NCI-H2081 treated with DMSO at 0.1 percent for 48 hours (cell line): ENCODE data around the gene NFIA.
"Not testable (repeated sequence)": the region's sequence is repeated elsewhere in the genome, so short reads cannot be mapped to it uniquely, and the experiment has no call there.

Experiments used
- DNase-seq: peaks from one replicate; lab custom pipeline; 2025; lab: John Stamatoyannopoulos, UW

NFIA gene

DNA sequence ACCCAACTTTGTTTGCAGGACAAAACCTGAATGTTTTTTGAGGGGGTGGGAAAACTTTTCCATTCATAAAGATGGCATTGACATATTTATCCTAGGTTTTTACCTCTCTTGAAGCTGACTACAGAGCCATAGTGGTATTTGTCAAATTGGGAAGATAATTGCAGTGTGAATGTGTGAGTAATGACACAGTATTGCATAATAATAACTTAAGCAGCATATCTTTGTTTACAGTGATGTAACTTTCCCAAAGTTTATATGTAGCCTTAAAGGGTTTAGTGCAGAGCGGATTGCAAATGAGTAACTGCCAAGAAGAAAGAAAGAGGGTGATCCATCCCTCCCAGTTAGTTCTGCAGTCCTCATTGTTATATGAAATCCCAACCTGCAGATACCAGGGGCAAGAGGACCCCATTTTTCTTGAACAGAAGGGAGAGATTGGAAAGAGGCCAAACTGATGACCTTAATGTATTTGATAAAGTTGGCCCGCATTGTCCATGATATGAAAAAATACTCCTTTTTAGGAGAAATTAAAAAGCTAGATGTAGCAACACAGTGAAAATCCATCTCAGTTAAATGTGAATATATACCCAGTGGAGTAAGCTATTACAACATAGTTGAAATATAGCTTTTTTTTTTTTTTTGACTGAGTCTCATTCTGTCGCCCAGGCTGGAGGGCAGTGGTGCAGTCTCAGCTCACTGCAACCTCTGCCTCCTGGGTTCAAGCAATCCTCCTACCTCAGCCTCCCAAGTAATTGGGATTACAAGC, 23.7 kb upstream of the NFIA start:
- DNase-seq: no peak

DNA sequence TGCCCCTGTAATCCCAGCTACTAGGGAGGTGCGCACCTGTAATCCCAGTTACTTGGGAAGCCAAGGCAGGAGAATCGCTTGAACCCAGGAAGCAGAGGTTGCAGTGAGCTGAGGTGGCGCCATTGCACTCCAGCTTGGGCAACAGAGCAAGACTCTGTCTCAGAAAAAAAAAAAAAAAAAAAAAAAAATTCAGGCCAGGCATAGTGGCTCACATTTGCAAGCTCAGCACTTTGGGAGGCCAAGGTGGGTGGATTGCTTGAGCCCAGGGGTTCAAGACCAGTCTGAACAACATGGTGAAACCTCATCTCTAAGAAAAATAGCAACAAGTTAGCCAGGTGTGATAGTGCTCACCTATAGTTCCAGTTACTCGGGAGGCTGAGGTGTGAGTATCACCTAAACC, 20.8 kb upstream of the NFIA start:
- not testable (repeated sequence) for DNase-seq

DNA sequence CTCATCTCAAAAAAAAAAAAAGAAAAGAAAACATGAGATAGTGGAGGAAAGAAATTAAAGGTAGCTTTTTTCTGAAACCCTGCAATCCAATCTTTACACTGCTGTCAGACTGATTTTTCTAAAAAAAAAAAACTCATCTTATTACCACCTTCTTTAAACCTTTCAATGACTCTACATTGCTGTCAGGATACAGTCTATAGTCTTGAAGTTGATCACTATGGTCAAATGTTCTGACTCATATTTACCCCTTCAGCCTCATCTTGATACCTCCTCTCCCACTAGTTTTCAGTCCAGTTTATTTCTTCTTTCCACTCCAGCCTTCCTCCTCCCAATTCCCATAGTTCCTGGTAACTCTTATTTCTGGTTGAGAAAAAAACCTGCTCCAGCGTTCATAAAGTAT, 17.7 kb upstream of the NFIA start:
- DNase-seq: no peak

DNA sequence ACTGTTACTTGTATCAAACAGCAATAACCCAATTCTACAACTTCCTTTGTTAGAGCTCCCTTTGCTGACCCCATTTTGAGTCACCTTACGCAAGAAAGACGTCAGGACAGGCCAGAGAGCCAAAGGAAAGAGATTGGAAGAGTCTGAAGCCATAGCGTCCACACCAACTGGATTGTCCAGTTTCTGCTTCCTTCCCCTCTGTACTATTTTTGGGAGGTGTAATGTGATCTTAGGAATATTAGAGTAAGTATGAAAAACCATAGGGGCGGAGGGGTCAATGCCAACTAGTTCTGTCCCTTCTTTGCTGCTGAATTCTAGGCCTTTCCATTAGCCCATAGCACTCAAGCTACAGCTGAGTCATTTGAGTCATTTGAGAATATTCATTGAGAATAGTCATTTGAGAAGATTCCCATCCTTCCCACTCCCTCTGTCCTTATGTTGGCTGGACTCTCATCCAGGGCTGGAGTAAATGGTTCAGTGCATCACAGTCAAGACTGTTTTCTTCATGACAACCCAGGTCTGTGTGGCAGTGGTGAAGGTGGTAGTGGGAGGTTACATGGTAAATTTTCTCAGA, 14.8 kb upstream of the NFIA start:
- no peak for DNase-seq

DNA sequence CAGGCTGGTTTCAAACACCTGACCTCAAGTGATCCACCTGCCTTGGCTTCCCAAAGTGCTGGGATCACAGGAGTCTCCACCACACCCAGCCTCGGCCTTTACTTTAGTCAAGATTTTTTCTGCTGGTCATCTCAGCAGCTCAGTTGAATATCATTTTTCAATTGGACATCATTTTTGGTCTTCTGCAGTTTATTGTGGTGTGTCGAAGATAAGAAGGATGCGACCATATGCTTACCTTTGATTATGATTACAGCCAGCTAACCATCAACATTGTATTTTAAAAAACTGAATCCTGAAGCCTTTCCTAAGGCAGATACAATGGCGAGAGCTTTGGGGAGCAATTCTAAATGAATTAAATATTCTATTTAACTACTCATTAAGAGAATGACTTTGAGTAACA, 12.3 kb upstream of the NFIA start:
- DNase-seq: no peak

DNA sequence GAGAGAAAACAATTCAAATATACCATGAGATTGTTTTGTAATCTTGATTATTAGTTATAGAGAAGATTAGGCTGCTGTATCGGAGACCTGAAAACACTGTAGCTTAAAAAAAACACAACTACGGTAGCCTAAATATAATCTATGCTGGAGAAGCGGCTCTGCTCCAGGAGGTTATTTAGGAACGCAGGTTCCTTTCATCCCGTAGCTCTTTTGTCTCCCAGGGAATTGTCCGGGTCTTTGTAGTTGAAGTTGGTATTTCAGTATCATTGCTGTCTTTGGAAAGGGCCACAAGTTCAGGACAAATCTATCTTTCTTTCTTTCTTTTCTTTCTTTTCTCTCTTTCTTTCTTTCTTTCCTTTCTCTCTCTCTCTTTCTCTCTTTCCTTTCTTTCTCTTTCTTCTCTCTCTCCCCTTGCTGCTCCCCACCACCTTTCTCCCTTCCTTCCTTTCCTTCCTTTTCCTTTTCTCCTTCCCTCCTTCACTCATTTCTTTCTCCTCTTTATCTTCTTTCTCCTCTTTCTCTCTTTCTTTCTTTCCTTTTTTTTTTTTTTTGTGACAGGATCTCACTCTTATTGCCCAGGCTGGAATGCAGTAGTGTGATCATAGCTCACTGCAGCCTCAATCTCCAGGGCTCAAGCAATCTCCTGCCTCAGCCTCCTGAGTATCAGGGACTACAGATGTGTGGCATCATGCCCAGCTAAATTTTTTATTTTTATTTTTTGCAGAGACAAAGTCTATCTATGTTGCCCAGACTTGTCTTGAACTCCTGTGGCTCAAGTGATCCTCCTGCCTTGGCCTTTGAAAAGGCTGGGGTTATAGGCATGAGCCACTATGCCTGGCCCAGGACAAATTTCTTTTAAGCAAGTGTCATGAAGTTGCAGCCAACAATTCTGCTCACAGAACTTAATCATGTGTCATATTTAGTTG, 10.9 kb upstream of the NFIA start:
- DNase-seq: no peak

DNA sequence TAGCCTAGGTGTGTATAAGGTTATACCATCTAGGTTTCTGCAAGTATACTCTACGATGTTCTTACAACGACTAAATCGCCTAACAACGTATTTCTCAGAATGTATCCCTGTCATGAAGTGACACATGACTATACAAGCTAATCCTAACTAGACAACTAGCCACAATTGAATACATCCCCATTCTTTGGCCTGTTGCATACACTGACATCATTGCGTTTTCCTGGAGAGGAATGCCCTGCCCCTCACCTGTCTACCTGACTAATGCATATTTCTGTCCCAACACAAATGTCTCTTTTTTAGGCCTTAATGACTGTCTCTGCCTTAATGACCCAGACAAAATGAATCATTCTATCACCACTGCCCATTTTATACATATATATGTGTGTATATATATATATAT, 8.5 kb upstream of the NFIA start:
- DNase-seq: no peak

DNA sequence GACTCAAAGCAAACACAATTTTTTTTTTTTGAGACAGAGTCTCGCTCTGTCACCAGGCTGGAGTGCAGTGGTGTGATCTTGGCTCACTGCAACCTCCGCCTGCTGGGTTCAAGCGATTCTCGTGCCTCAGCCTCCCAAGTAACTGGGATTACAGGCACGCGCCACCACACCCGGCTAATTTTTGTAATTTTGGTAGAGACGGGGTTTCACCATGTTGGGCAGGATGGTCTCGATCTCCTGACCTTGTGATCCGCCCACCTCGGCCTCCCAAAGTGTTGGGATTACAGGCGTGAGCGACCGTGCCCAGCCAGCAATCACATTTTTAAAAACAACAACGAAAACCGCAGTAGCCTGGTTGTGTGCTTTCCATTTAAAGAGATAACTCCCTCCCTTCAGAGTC, 6.5 kb upstream of the NFIA start:
- DNase-seq: not testable (repeated sequence)

DNA sequence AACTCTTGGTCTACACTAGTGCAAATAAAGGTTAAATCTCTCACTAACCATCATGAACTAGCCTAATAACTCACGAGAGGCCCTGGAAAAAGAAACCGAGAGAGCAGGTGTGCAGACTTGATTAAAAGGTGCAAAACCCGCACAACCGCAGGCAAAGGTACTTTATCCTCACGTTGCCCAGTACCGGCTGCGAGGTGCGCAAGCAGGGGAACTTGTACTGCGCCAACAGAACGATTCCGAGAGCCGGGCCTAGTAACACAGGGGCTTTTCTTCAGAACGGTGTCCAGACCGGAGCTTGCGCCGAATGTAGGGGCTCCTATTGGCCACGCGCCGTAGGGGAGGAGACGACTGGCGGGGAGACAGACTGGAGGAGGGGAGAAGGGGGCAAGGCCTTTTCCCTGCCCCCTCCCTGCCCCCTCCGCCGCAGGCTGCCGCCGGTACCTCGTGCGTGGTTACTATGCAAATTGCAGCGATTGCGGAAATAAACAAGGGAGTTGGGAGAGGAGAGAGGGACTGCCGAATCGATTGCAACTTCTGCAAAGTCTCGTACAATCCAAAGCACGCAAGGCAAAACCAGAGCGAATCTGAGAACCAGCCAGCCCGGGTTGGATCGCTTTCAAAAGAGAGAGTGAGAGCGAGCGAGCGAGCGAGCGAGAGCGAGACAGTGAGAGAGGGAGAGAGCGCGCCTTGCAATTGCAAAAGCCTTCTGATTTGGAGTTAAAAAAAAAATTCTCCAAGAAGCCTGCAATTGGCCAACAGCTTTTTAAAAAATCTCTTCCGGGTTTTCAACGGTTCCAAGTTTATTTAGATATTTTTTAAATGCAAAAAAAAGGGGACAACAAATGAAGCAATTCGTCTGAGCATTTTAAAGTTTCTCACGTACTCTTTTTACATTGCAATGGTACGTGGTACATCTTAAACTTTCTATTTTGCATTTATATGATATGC, 5.4 kb upstream of the NFIA start:
- DNase-seq: peak; percentile 77

DNA sequence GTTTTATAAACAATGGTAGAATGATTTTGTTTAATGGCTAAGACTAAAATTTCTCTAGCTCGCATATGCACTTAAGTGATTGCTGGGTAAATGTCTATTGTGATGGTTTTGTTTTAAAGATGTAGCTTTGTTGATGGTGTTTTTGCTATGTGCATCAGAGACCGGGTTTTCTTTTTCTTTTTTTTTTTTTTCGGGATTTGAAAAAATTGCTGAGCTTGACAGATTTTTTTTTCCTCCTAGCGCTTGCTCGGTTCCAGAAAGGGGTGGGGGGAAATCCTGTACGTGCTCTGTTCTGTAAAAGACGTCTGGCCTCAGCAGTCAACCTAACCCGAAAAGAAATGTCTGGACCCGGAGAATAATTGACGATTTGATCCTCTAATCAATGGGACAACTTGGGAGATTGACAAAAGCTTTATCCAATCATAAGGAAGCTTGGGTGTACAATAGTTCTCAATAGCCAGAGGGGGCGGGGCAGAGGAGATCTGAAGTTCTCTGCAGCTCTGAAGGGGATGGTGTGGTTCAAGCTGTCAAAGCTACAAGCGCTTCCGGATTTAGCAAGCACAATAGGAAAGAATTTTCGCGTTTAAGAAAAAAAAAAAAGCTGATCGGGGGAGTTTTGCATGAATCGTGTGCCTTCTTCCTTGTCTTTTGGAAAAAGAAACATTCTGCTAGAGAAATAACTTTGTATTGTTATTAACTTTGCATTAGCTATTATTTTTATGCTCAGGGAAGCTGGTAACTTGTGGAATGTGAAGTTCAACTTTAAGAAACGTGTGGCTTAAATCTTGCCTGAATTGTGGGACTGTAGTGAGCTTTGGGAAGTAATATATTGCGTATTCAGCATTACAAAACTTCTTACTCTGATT, 4.5 kb upstream of the NFIA start:
- DNase-seq: peak; percentile 95

DNA sequence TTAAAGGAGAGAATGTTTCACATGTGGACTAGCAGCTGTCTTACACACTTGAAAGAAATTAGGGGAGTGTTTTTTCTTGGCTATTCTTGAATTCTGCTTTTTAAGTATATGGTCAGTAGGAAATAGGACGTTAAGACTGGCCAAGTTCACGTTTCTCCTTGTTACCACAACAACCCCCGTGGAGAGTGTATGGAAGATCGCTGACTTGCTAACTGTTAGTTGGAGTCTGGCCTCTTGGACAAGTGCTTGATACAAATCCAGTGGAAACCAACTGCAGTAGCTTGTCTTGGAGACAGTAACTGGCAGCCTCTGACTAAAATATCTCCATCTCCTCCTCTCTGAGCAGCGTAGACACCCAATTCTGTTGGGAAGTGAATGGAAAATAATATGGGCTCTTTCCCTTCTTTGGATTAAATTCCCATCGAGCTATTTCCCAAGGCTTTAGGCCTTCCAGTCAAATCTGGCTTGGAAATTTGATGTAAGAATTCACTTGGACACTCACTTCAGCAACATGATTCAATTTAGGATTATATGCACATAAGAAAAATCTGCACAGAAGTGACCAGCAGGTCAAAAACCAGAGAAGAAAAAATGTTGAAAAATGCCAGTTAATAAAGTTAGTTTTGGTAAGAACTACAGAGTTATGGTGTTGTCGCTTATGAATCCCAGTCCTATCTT, 3.6 kb upstream of the NFIA start:
- DNase-seq: no peak

DNA sequence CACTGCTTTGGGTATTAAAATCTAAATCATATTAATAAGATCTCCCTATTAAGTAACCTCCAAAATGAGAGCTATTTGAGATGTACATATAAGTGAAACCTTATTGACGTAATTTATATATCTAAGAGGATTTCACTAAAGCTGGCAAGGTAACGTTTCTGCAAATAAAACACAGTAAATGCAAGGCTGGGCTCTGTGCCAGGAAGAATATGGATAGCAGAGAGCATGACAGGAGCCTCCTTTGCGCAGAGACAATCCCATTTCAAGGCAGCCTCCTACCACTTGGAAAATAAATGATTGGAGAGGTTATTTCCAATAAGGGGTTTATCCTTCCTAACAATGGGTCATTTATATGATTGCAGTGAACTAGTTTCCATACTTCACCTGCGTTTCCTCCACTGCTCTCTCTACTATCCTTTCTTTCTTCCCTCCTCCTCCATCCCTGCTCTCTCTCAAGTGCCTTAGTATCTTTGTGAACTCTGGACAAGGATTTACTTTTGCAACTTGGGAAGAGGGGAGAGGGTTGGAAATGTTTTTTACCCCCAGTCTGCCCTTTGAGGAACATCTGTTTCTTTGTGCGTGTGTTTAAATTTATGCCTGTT, 3.0 kb upstream of the NFIA start:
- DNase-seq: no peak

DNA sequence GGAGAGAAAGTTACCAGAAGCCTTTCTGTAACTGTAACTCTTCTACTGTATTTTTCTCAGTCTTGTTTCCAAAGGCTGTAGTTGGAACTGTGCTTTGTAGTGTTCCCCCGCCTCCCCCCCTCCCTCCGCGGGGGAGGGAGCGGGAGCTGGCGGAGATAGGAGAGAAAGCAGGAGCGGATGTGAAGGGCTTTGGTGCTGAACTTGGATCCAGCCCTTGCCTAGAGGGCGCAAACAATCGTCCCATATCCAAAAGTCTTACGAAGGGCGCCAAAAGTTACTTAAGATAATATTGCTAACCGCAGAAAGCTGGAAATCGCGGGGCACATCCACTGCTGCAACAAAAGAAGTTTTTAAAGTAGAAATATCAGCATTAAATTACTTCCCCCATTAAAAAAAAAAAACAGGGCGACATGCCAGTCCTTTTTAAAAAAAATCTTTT, 2.4 kb upstream of the NFIA start:
- no peak for DNase-seq

DNA sequence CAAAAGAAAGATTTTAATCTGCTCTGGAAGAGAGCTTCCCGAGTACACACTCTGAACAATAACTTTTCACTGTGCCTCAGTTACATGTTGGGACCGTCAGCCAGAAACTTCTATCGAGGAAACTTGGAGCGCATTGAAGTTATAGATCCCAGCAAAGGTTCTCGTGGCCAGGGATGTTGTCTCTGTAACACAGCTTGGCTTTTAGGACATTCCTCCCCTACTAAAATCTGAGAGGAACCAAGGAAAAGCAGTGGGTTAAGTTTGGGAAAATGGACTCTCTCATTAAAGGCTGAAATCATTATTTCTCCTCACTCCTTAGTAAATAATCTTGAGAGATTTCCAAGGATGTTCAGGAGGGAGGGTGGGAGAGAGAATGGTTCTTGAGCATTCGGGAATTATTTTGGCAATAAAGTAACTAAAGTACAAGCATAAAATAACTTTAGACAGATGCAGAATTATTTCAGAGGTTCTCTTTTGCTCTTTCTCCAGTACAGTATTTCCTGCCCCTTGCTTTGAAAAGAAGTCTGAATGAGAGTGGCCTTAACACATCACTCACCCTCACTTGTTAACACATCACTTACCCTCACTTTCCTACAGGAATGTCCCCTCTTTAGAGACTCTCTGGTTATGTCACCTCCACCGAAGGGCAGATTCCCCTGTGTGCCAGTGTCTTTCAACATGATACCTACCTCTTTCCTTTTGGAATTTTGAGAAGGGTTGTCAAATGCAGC, 1.8 kb upstream of the NFIA start:
- DNase-seq: no peak

DNA sequence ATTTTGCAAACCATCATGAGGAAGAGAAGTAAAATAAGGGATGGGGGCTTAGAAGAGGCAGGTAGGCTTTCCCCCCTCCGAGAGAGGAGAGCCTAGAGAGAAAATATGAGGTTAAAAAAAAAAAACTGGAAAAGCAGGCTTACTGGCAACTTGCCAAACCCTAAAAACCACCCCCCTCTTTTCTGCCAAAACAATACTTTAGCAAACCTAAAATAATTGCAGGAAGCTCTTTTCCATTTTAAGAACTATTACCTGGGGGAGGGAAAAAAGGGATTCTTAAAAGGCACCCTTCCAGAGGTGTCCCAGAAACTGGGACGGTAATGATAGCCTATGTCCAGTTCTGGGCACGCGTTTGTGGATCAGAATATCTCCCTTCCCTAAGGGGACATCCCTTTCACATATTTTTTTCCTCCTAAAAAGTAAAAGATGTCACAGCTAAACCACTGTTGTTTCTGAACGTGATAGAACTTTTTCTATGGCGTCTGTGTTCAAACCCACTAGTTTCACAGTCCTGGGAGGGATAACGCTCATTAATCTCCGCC, 1.1 kb upstream of the NFIA start:
- no peak for DNase-seq

DNA sequence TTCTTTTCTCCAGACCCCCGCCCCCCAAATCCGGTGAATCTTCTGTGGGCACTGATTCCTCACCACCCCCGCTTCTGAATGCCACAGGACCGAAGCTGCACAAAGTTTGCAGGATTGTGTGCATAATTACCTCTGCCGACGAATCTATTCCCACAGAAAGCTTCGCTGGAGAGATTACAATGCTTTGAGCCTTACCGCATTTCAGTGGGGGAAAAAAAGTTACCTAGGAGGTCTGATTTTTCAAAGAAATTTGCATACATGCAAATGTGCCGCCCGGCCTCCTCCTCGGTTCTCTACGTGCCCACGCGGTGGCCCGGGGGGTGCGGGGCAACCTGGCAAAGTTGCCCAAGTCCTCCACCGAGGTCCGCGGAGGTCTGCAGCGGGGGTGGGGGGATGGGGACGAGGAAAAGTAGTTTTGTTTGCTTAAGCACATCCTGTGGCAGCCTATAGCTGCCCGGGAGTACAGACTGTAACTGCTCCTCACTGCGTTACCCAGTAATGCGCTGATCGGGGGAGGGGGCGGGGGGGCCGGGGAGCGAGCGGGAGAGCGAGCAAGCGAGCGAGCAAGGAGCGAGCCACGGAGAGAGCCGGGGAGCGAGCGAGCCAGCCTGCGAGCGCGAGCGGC, 563 bp upstream of the NFIA start:
- DNase-seq: no peak

DNA sequence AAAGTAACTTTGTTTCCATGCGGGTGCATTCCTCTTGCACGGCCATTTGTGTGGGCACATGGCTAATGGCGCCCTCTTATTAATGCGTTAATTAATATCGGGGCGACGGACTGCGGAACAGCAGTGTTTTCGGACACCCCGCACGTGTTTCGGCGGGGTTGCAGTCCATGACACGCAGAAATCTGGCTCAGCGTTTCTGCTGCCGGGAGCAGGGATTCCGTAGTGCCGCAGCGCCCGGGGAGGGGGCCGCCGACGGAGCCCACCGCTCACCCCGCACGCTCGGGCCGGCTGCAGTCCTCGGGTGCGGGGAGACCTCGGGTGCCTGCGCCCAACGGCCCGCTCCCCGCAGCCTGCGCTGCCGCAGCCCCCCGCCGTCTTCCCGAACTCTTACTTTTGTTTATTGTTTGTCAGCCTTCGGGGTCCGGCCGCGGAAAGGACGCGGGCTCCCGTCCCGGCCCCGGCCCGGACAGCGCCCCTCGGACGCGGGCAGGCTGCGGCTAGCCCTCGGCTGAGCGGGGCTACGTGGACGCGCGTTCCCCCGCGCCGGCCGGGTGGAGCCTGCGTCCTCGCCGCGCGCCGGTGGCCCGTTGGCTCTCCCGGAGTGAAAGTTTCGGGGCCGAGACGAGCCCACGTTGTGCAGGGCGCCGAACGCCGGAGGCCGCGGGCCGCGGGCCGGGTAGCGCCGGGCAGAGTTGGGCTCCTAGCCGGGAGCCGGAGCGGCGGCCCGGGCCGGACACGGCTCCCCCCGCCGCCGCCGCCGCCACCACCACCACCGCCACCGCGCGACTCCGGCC, 849 bp downstream of the NFIA start:
- DNase-seq: no peak
